Pons (tissue), 1 donor: Measurements from ENCODE around the gene CTDSPL.
A peak's percentile ranks its signal among the peaks of the same experiment; 100 is the strongest.

Source experiments
- DNase-seq: peaks from one replicate; pipeline ENCODE4 v3.0.0-alpha.2; 2016; ENCODE audit warnings: low spot score

CTDSPL gene

DNA sequence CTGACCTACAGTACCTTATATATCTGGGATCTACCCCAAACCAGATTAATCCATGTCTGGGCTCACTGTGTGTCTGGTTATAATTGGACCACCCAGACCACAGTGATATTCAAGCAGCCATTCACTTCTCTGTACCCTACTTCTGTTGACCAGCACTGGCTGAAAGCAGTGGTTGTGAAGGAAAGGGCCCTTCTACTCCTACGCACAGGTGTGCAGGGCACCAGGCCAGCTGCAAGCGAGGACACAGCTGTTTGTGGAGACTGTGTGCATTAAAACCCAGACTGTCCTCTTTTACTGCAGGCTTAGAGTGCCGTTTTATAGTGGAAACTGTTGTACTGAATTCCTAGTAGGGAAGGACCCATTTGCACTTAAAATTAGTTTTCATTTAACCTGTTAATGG is 29.5 kb downstream of the CTDSPL start:
- DNase-seq = no peak

DNA sequence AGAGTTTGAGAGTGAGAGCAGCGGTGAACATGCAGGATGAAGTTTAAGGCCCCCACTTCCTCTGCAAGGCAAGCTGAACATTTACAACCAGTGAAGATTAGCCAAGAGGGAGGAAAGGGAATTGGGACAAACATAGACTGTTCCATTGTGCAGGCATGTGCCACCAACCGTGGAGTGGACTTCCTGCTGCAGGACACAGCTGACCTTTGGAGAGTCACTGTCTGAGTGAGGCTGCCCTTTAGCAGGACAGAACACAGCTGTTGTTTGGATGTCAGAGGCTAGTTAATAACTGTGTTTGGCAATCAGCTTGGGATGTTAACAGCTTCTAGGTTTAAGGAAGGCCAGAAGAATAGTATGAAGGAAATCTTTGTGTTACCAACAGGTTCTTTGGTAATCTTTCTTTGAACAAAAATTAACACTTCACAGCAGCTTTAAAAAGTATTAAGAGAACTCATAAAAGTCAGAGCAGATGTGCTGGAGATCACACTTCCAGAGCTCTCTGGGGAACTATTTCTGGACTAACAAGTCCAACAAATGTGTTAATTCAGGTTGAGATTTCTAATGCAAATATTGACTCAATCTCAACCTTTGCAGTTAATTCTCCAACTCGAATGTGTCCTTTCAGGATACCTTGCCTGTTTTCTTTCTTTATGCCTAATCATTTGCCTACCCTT is 31.4 kb downstream of the CTDSPL start:
- peak; percentile 52 for DNase-seq

DNA sequence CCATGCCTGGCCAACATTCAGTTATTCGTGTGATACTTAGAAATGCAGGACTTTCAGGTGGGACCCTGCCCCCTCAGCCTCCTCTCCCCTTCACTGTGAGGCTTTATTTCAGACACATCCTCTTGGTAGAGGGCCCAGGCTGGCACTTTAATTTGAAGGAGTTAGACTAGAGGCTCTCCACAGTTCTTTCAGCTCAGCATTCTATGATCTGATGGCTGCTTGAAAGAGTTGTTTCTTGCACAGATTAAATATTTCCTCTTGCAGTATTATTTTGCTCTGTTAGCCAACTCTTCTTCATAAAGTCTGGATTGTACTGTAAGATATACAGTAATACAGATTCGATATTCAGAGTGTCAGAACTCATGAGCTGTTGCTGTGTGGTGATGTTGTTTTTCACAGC is 35.1 kb downstream of the CTDSPL start:
- no peak for DNase-seq

DNA sequence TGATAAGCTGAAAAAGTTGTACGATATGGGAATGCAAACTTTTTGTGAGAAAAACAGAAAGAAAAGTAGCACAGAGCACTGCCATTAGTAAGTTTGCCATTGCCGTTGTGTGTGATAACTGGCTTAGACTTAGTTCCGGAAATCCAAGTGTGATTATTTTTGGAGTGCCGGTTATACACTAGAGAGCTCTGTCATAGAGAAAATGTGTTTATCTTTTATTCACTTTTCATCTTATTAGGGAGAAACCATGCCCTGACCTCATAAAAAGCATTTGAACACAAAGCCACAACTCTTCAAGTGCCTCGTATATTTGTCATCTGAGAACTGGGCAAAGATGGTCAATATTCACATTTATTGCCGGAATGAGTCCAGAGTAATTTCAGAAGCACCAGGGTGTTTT is 36.1 kb downstream of the CTDSPL start:
- DNase-seq = no peak

DNA sequence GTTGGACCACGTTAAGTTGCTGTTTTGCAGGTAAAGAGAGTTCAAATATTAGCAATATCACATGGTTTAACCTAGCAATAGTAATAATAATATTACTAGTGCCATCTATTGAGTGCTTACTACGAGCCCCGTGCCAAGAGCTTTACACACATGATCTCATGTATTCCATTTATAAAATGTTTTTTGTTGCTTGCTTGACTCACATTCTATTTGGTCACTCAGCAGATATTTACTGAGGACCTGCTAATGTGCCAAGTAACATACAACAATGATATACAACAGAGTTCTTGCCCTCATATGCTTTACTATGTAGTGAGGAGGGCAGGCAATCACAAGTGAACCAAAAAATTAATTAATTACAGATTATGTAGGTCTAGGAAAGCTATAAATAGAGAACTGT is 36.7 kb downstream of the CTDSPL start:
- no peak for DNase-seq

- no peak for DNase-seq
These were observed 37.5 kb downstream of the CTDSPL start for GRCh38 chr3:37899101-37899707.

GRCh38 chr3:37899711-37900306 is 38.1 kb downstream of the CTDSPL start:
- DNase-seq = no peak

- DNase-seq = no peak
These were observed 40.0 kb downstream of the CTDSPL start for GRCh38 chr3:37901721-37902120.

GRCh38 chr3:37902674-37903073 is 41.0 kb downstream of the CTDSPL start:
- DNase-seq = no peak

GRCh38 chr3:37903320-37903719 is 41.6 kb downstream of the CTDSPL start:
- no peak for DNase-seq

GRCh38 chr3:37903734-37904133 is 42.1 kb downstream of the CTDSPL start:
- DNase-seq = no peak

- no peak for DNase-seq
These were observed 42.9 kb downstream of the CTDSPL start for GRCh38 chr3:37904601-37905000.

DNA sequence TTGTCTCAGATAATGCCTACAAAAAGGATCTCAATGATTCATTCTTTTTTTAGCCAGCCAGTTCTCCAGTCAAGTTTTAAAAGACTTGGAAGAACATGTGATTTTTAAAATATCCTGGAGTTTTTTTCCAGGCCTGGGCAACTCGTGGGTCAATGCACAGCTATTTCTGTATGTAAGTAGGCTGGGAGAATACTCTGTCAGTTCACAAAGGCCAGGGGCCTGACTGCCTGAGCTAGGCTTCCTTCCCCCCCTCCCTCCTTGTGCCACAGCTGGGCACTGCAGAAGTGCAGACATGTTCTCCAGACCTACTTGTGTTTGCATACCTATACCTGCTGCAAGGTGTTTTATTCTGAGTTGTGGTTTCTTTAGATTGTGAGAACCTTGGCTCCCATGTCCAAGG is 43.7 kb downstream of the CTDSPL start:
- DNase-seq = peak; percentile 26

DNA sequence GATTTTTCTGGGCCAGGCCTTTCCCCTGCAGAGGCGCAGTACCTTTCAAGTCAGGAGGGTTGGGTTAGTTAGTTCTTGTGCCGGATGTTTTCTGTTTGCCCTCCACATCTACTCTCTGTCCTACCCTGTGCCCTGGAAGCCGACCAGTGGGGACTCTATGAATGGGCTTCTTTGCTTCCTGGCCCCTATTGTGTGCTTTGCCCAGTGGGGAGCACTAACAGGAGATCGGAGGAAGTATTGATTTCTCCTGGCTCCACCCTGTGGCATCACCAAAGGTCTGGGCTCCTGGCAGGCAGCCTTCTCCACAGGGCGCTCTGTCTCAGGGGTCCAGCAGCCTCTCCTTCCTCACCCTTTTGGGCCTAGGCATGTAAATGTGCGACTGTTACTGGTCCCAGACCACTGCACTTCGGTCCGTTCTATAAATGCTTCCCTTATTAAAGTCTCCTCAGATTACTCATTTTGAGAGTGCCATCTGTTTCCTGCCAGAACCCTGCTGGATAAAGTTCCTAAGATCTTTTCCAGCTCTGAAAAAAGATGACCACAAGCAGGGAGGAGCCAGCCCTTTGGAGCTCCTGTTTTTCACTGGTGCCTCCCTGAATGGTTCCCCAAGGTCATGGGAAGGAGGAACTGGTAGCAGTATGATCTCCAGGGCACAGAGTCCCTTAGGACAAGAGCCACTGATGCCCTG is 44.5 kb downstream of the CTDSPL start:
- peak; percentile 46 for DNase-seq

DNA sequence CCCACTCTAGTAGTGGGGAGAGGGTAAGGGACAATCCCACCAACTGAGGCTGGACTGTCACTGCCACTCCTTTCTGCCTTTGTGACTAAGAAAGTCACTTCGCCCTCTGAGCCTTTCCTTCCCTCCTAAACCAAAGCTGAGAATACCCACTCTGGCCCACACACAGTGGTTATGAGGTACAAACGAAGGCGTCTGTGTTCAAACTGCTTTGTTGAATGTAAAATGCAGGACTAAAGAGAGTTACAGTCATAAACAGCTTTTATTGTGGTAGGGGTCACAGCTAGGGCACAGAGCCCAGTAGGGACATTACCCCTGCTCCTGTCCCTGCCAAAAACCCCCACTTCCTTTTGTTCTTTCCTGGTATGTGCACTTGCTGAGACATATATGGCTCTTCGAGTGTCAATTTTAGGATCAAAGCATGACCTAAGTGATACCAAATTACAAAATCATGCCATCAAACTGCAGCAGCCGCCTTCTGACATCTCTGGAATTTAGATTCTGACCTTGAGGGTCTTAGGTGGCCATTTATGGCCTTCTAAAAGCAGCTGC is 45.1 kb downstream of the CTDSPL start:
- no peak for DNase-seq

DNA sequence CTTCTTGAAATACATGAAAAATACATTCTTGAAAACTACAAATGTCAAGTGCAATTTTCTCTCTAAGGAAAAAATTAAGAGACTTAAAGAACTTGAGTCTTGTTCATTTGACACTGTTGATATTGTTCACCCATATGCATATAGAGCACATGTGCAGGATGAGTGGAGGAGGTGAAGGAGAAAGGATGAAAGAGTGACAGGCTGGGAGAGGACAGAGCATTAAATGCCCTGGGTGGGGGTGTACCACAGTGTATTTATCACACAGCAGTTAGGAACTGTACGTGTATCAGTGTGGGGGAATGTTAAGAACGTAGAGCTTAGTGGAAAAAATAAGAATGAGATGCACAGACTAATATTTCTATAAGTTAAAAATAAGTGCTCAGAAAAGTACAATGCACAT is 45.7 kb downstream of the CTDSPL start:
- peak; percentile 66 for DNase-seq

- DNase-seq = peak; percentile 94
These were observed 46.2 kb downstream of the CTDSPL start for GRCh38 chr3:37907906-37908305.

GRCh38 chr3:37909067-37909911 is 47.6 kb downstream of the CTDSPL start:
- peak; percentile 58 for DNase-seq

DNA sequence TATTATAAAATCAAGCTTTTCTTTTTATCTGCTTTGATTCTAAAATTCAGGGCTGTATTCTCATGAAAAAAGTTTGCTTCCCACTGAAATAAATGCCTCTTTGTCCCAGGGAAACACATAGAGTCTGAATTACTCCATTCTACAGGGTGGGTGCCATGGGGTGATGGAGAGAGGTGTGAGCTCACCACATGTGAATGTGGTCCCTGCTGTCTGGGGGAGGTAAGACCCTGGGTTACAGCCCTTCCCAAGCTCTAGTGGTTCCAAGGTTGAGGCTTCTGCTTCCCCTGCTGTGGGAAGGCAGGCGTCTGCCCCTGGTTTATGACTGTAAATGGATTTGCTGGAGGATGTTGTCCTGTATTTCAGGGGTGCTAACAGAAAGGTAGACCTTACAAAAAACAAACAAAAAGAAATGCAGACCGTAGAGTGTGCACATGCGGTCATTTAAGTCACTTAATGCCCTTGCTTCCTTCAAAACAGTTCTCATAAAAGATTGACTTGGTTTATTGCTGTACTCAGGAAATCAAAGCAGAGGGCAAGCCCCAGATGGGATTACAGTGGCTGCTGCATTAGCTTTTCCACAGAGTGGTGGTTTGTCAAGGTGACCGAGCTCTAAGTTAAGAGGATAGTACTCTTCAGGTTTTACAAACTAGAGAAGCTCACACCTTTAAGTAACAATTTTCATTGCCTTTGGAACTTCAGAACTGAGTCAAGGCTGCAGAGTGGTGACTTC is 49.2 kb downstream of the CTDSPL start:
- peak; percentile 90 for DNase-seq

DNA sequence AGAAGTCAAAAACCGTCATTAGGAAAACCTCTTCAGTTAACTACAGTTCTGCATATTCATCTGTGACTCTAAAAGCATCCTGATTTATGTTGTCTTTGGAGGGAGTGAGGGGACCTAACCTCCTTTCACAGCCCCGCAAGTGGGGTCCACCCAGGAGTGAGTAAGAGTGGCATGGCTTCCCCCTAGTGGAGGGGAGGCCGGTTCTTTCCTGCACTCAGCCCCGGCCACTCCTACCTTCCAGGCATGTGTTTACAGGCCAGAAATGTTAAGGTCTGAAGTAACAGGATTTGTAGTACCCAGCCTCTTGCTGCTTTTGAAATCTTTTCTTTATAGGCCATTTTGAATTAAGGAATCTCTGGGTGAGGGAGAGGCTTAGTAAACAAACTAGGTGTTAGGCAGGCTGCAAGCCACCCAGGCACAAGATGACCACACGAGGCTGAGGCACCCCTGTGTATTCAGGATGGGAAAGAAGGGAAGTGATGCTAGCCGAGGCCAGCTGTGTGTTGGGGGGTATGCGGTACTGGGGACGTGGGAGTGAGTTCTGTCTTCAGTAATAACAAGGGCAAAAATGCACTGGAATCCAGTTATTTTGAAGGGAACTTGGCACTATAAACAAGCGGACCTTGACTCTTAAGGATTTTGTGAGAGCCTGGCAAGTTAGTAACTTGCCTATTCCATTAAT is 50.5 kb downstream of the CTDSPL start:
- no peak for DNase-seq

GRCh38 chr3:37913522-37913921 is 51.8 kb downstream of the CTDSPL start:
- DNase-seq = no peak
